Measurements from ENCODE around the gene ZC3H15.

DNA sequence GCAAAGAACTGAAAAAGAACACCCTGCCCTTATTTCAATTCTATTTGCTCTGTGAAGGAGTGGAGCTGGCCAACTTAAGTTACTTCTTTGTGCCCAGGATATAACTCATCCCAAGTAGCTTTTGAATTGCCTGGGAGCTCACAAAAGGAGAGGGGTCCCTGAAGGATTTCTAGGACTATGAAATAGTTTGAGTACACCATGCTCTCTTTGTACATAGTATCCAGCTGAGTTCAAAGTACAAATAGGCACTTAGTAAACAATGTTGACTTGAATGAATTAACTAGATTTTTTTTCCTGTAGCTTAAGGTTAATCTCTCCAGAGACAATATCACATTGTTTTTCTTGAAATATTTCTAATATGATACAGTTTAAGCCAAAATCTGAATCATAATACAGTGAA lies 47.7 kb downstream of the ZC3H15 start:
- no peak for TF ChIP-seq CTCF (conservative IDR thresholded peaks at IDR 0.05; ENCODE audit: low read depth in 2 of 2)
- TF ChIP-seq EZH2phosphoT487 (IDR thresholded peaks at IDR 0.05; ENCODE audit: unreplicated experiment): no peak
- TF ChIP-seq EZH2 (IDR thresholded peaks at IDR 0.05; ENCODE audit: low read depth, unreplicated experiment): no peak
- TF ChIP-seq POLR2AphosphoS5 (IDR thresholded peaks at IDR 0.05; ENCODE audit: low read depth): no peak

All from GM23338 (cell line).